Heart left ventricle (tissue), 16 donors: ENCODE results near the gene TRPM1. TPM values are rescaled to one million over a fixed set of nuclear protein-coding genes. Genes with fewer than 3 reads are reported as not detected.
A peak's percentile ranks its signal among the peaks of the same experiment; 100 is the strongest.

ENCODE experiments used
- ATAC-seq, 4 donors: fragments of 200-7000 bp; cut with Tn5 transposase; one replicate each; pipeline ENCODE4 v1.9.1; 2020 to 2022; ENCODE audit warnings: moderate library complexity in 4 of 4, mild to moderate bottlenecking in 3 of 4, moderate number of reproducible peaks in 1 of 4
- DNase-seq, 5 donors: peaks; one replicate each; pipeline ENCODE4 v3.0.0-alpha.2; 2020
- H3K27ac ChIP-seq, 12 donors: fragments of 200-600 bp; sonication (generic) in 4 of 12; one replicate each; pipeline versions ENCODE4 v1.5.0 to v1.8.0; 2016 to 2022; ENCODE audit warnings: mild to moderate bottlenecking in 2 of 12
- H3K27me3 ChIP-seq, 9 donors: fragments of 200-600 bp; sonication (generic) in 2 of 9; one replicate each; pipeline versions ENCODE4 v1.5.1 to v1.8.0; 2016 to 2022; ENCODE audit warnings: mild to moderate bottlenecking in 3 of 9
- H3K36me3 ChIP-seq, 9 donors: fragments of 200-600 bp; sonication (generic) in 2 of 9; one replicate each; pipeline versions ENCODE4 v1.5.0 to v1.8.0; 2018 to 2022; ENCODE audit warnings: mild to moderate bottlenecking in 2 of 9
- H3K4me1 ChIP-seq, 12 donors: fragments of 200-600 bp; sonication (generic) in 4 of 12; one replicate each; pipeline versions ENCODE4 v1.5.0 to v1.8.0; 2016 to 2022; ENCODE audit warnings: mild to moderate bottlenecking in 3 of 12
- H3K4me3 ChIP-seq, 12 donors: fragments of 200-600 bp; sonication (generic) in 4 of 12; one replicate each; pipeline versions ENCODE4 v1.5.0 to v1.8.0; 2017 to 2022; ENCODE audit warnings: mild to moderate bottlenecking in 9 of 12, moderate library complexity in 4 of 12
- H3K9me3 ChIP-seq, 12 donors: fragments of 200-600 bp; sonication (generic) in 4 of 12; one replicate each; pipeline versions ENCODE4 v1.5.0 to v1.8.0; 2016 to 2022; ENCODE audit warnings: mild to moderate bottlenecking in 1 of 12
- CTCF ChIP-seq, 12 donors: fragments of 200-600 bp; sonication (generic) in 4 of 12; IDR thresholded peaks; one replicate each; pipeline versions ENCODE4 v1.5.0 to v1.8.0; 2018 to 2022; ENCODE audit warnings: antibody characterized with exemption in 12 of 12, mild to moderate bottlenecking in 5 of 12
- POLR2A ChIP-seq, 2 donors: fragments of 450-650 bp; IDR thresholded peaks; one replicate each; pipeline ENCODE4 v1.6.1; 2017; ENCODE audit warnings: antibody characterized with exemption in 2 of 2, mild to moderate bottlenecking in 2 of 2, moderate library complexity in 2 of 2
- WGBS, 4 donors: extraction: QIAGEN DNeasy Blood & Tissue Kit in 2 of 4; methylation state at CpG; one replicate each; pipeline versions ENCODE4 v1.1.5 to v1.1.7; 2013 to 2018; 5-methylcytosine and 5-hydroxymethylcytosine counted together
- intact Hi-C, 10 donors: fragments of 100-400 bp; cut with DNase I; formaldehyde crosslinking; loops; one replicate each; pipeline versions ENCODE4 v1.11.1 to v1.14.2; 2022
- polyA plus RNA-seq, 2 donors: library from polyadenylated mRNA; stranded (reverse); fragments of 200-250 nt; gene quantifications; one replicate each; pipeline ENCODE4 v1.2.3, GENCODE V29; 2013
- total RNA-seq, 9 donors: library from RNA; depleted of rRNA in 2 of 9; stranded (reverse); fragments of >200 nt in 2 of 9; fragmentation: NEBNext Ultra II Directional in 3 of 9; extraction: Animal tissue kit (Norgen Biotek cat#: 25700) in 3 of 9; gene quantifications; one replicate each; pipeline versions ENCODE4 v1.1.0 to v1.2.4, GENCODE V29; 2016 to 2023
- donor health status: ischemic (EF 13 %, LVEDD 7.1; RV severe dilation, severe dysfunction).
- donor health status: healthy with polysubstance abuse.
- donor health status: DM: no; HTN: yes; CAD: no.
- donor health status: DM: no; HTN: no; CAD: no.
- donor health status: ischemic (EF 25% LVEDD 6.9; RV normal size, moderate dysfunction).
- donor health status: ischemic (EF 25% LVEDD 5.7; RV mildly dilated, moderate dysfunction).
- donor health status: healthy.
- donor health status: DM: yes; HTN: yes; CAD: no.
- donor health status: ischemic (EF 35%, LVEDD 5.7; RV mildly dilated, moderate dysfunction).
- donor health status: nonischemic (EF 11% LVEDD 7.7; RV severe dilation, severe dysfunction).
- donor health status: DM: yes; HTN: yes; CAD: no.
- donor health status: PGD.
- donor health status: ischemic (EF 29% LVEDD 5.4; RV normal size, mild dysfunction).
- donor health status: nonischemic (EF 23%, LVEDD 6.1; RV moderate dilation, normal function).

The TRPM1 gene
- total and polyA plus RNA-seq, 11 donors = 0.25 TPM; not detected in 10

- intact Hi-C loops = loop anchor here in 6 of 10 donors (5.0 to 10.0 kb wide), 10 partner anchors 144 to 467 kb away; partner anchors contain the start of gene FAN1 (in 1 of the 6)
- Histone ChIP-seq H3K36me3 (no peaks in the 10 kb centered on the region), H3K4me1 (peaks cover 0 to 7% (median 4%) of the 10 kb centered on the region in 12 donors), H3K9me3 (peaks cover 0 to 4% (median 0%) of the 10 kb centered on the region in 12 donors), H3K4me3 (peak overlapping the region in 1 of 12 donors; percentile 20), H3K27ac (no peak overlapping the region), H3K27me3 (no peaks in the 10 kb centered on the region)
- whole genome bisulfite sequencing, 4 donors = 15 to 27% (median 22%) methylated on average over 12 to 19 of the region's 19 CpGs
- peak; percentile 34 to 90 (median 73) for DNase-seq
- TF ChIP-seq POLR2A (IDR thresholded peaks at IDR 0.05) = no peak
- peak; percentile 74 to 100 (median 92) for TF ChIP-seq CTCF (IDR thresholded peaks at IDR 0.05)
- ATAC-seq = peak in 3 of 4 donors; percentile 66 to 91 (median 90)
These were observed 27.6 kb upstream of the TRPM1 start for GRCh38 chr15:31128919-31129768.

- Histone ChIP-seq H3K36me3 (no peaks in the 10 kb centered on the region), H3K27ac (no peak overlapping the region), H3K27me3 (no peaks in the 10 kb centered on the region), H3K9me3 (peaks cover 0 to 4% (median 0%) of the 10 kb centered on the region in 12 donors), H3K4me1 (peaks cover 0 to 7% (median 4%) of the 10 kb centered on the region in 12 donors), H3K4me3 (no peak overlapping the region)
- no peak for TF ChIP-seq POLR2A (IDR thresholded peaks at IDR 0.05)
- TF ChIP-seq CTCF (IDR thresholded peaks at IDR 0.05) = no peak
- WGBS, 4 donors = 73 to 91% (median 80%) methylated on average over 6 of the region's 6 CpGs
- intact Hi-C loops = loop anchor here in 6 of 10 donors (5.0 to 10.0 kb wide), 10 partner anchors 144 to 466 kb away; partner anchors contain the start of gene FAN1 (in 1 of the 6)
- no peak for ATAC-seq
- DNase-seq = no peak
These were observed 27.0 kb upstream of the TRPM1 start for GRCh38 chr15:31128477-31128876.

DNA sequence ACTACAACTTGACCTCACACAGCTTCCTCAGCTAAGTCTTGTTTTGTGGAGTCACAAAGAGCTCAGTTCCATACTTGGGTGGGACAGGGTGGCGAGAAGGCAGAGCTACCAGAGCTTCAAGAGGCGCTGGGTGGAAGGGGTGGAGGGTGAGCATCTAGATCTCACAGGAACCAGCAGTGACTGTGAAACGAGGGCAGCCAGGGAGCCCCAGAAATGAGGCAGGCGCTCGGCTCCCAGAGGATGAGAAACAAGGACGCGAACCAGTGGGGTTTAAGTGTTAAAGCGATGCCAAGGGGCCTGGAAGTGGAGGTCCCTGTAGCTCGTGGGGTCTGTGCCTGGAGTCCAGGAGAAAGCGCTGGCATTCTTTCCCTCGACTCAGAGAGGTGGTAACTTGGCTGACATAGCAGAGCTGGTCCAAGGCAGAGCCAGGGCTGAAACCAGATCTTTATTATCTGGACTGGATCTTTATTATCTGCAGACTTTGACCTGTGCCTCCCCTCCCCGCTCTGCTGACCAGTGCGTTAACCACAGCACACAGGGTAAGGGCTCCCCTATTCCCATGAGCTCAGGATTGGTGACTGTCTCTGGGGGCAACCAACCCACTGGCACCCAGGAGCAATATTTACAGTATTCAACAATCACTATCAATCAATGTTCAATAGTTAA is 26.2 kb upstream of the TRPM1 start:
- no peak for TF ChIP-seq CTCF (IDR thresholded peaks at IDR 0.05)
- TF ChIP-seq POLR2A (IDR thresholded peaks at IDR 0.05) = no peak
- 81 to 88% (median 83%) methylated on average over 13 of the region's 13 CpGs for WGBS, 4 donors
- peaks cover 0 to 11% (median 0%) of the 10 kb centered on the region in 12 donors for H3K9me3 ChIP-seq
- peaks cover 0 to 7% (median 4%) of the 10 kb centered on the region in 12 donors for H3K4me1 ChIP-seq
- ATAC-seq = no peak
- H3K36me3 ChIP-seq = no peaks in the 10 kb centered on the region
- intact Hi-C loops = loop anchor here in 6 of 10 donors (5.0 to 10.0 kb wide), 10 partner anchors 143 to 465 kb away; partner anchors contain the start of gene FAN1 (in 1 of the 6)
- no peak overlapping the region for H3K4me3 ChIP-seq
- no peak overlapping the region for H3K27ac ChIP-seq
- no peaks in the 10 kb centered on the region for H3K27me3 ChIP-seq
- DNase-seq = no peak
